ENCODE data around the gene HIVEP3. TPM values are rescaled to one million over a fixed set of nuclear protein-coding genes. Genes with fewer than 3 reads are reported as not detected.

HIVEP3 gene
- total RNA-seq, 2 donors from 2014 or later, result 4.7 to 5.8 TPM

- Histone ChIP-seq H3K36me3 (no peaks in the 10 kb centered on the region), H3K27me3 (no peaks in the 10 kb centered on the region), H3K4me3 (no peak overlapping the region), H3K27ac (no peak overlapping the region), H3K9me3 (no peaks in the 10 kb centered on the region), H3K4me1 (peaks cover 0 to 15% of the 10 kb centered on the region in 2 donors)
- no peak for DNase-seq (ENCODE audit: low spot score)
- TF ChIP-seq CTCF (IDR thresholded peaks at IDR 0.05), result no peak
Observed at GRCh38 chr1:41652384-41653265, 266.1 kb downstream of the HIVEP3 start.

- Histone ChIP-seq H3K9me3 (no peaks in the 10 kb centered on the region), H3K4me1 (peaks cover 0 to 15% of the 10 kb centered on the region in 2 donors), H3K27ac (no peak overlapping the region), H3K36me3 (no peaks in the 10 kb centered on the region), H3K4me3 (no peak overlapping the region), H3K27me3 (no peaks in the 10 kb centered on the region)
- no peak for TF ChIP-seq CTCF (IDR thresholded peaks at IDR 0.05)
- peak; percentile 69 for DNase-seq (ENCODE audit: low spot score)
Observed at GRCh38 chr1:41650028-41650880, 268.5 kb downstream of the HIVEP3 start.

- Histone ChIP-seq H3K4me1 (peaks cover 0 to 15% of the 10 kb centered on the region in 2 donors), H3K27me3 (no peaks in the 10 kb centered on the region), H3K9me3 (no peaks in the 10 kb centered on the region), H3K36me3 (no peaks in the 10 kb centered on the region), H3K4me3 (no peak overlapping the region), H3K27ac (no peak overlapping the region)
- no peak for TF ChIP-seq CTCF (IDR thresholded peaks at IDR 0.05)
- DNase-seq (ENCODE audit: low spot score), result no peak
Observed at GRCh38 chr1:41649396-41650027, 269.2 kb downstream of the HIVEP3 start.

- no peaks in the 10 kb centered on the region for H3K9me3 ChIP-seq
- no peaks in the 10 kb centered on the region for H3K27me3 ChIP-seq
- TF ChIP-seq CTCF (IDR thresholded peaks at IDR 0.05), result no peak
- no peak overlapping the region for H3K27ac ChIP-seq
- no peak for DNase-seq (ENCODE audit: low spot score)
- H3K36me3 ChIP-seq, result no peaks in the 10 kb centered on the region
- peaks cover 0 to 15% of the 10 kb centered on the region in 2 donors for H3K4me1 ChIP-seq
- H3K4me3 ChIP-seq, result no peak overlapping the region
Observed at GRCh38 chr1:41648844-41649243, 269.9 kb downstream of the HIVEP3 start.

- H3K27ac ChIP-seq, result no peak overlapping the region
- no peak overlapping the region for H3K4me3 ChIP-seq
- TF ChIP-seq CTCF (IDR thresholded peaks at IDR 0.05), result no peak
- no peaks in the 10 kb centered on the region for H3K9me3 ChIP-seq
- DNase-seq (ENCODE audit: low spot score), result no peak
- peaks cover 0 to 15% of the 10 kb centered on the region in 2 donors for H3K4me1 ChIP-seq
- no peaks in the 10 kb centered on the region for H3K27me3 ChIP-seq
- no peaks in the 10 kb centered on the region for H3K36me3 ChIP-seq
Observed at GRCh38 chr1:41648230-41648629, 270.5 kb downstream of the HIVEP3 start.

Measured in right atrium auricular region (tissue), 2 donors.